Activated CD4-positive, alpha-beta T cell treated with anti-CD3 and anti-CD28 coated beads, Interleukin-2, amount 10 ng/mL, durations not matched to agents 24 days and 14 days (primary cell): Measurements from ENCODE around the gene NAXD. TPM values are rescaled to one million over a fixed set of nuclear protein-coding genes. Genes with fewer than 3 reads are reported as not detected.
A peak's percentile ranks its signal among the peaks of the same experiment; 100 is the strongest.
"Not testable (repeated sequence)": the region's sequence is repeated elsewhere in the genome, so short reads cannot be mapped to it uniquely, and the experiment has no call there.

ENCODE experiments used
- DNase-seq: peaks from one replicate; pipeline ENCODE4 v3.0.0; 2022
- H3K27ac Mint-ChIP-seq: one replicate; pipeline ENCODE4 v1.8.0; 2022; ENCODE audit warnings: mild to moderate bottlenecking, mixed read lengths
- H3K27me3 Mint-ChIP-seq: one replicate; pipeline ENCODE4 v1.8.0; 2022; ENCODE audit warnings: mixed read lengths
- H3K36me3 Mint-ChIP-seq: one replicate; pipeline ENCODE4 v1.8.0; 2022; ENCODE audit warnings: low read depth, mild to moderate bottlenecking, mixed read lengths
- H3K4me1 Mint-ChIP-seq: one replicate; pipeline ENCODE4 v1.8.0; 2021; ENCODE audit warnings: mixed read lengths
- H3K4me3 Mint-ChIP-seq: one replicate; pipeline ENCODE4 v1.8.0; 2022; ENCODE audit warnings: mild to moderate bottlenecking, moderate library complexity, mixed read lengths
- H3K9me3 Mint-ChIP-seq: one replicate; pipeline ENCODE4 v1.8.0; 2021; ENCODE audit warnings: mixed read lengths
- intact Hi-C: fragments of 100-400 bp; cut with micrococcal nuclease; formaldehyde crosslinking; loops from one replicate; pipeline ENCODE4 v1.15.1; 2023
- total RNA-seq: library from RNA; stranded (reverse); gene quantifications from 2 replicates; pipeline ENCODE4 v1.2.3, GENCODE V29; 2022

Gene NAXD
- total RNA-seq, result 20.6 and 23.7 TPM in 2 replicates

- H3K27ac Mint-ChIP-seq, result peak within 1 kb of the TSS; percentile 95
- H3K27me3 Mint-ChIP-seq, result peaks cover 2% of the 10 kb centered on the region
- H3K4me3 Mint-ChIP-seq, result peak within 1 kb of the TSS; percentile 95
- H3K36me3 Mint-ChIP-seq, result peaks cover 4% of the 10 kb centered on the region
- intact Hi-C loops, result loop anchor here (1.0 to 5.0 kb wide), 6 partner anchors 53 to 828 kb away; partner anchors contain the start of genes IRS2 and RAB20
- peaks cover 26% of the 10 kb centered on the region for H3K4me1 Mint-ChIP-seq
- DNase-seq, result peak; percentile 94
- peaks cover 9% of the 10 kb centered on the region for H3K9me3 Mint-ChIP-seq
Observed at GRCh38 chr13:110615322-110616102, at the start of gene NAXD. NAXD (plus strand) TSS chr13:110615545; CDS start chr13:110615602, 57 bp downstream.

DNA sequence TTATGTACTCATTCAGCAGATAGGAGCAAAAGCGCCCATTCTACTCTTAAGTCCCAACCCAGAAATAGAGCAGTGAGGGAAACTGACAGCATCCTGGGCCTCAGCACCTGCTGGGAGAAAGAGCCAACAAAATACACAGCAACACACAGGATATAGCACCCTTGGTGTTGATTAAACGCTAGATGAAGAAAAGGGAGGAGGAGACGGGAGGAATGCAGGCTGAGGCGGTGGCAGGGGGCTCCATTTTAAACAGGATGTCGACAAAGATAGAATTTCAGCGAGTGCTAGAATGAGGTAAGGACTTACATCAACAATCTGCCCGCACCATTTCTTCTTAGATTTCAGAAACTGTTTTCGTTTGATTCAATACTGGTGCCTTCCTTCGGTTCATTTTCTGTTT lies 49.2 kb upstream of the NAXD start:
- intact Hi-C loops, result no loop called here
- no peaks in the 10 kb centered on the region for H3K9me3 Mint-ChIP-seq
- H3K27me3 Mint-ChIP-seq, result peaks cover 53% of the 10 kb centered on the region
- H3K36me3 Mint-ChIP-seq, result no peaks in the 10 kb centered on the region
- H3K4me3 Mint-ChIP-seq, result no peak overlapping the region
- H3K27ac Mint-ChIP-seq, result no peak overlapping the region
- H3K4me1 Mint-ChIP-seq, result peaks cover 9% of the 10 kb centered on the region
- no peak for DNase-seq

DNA sequence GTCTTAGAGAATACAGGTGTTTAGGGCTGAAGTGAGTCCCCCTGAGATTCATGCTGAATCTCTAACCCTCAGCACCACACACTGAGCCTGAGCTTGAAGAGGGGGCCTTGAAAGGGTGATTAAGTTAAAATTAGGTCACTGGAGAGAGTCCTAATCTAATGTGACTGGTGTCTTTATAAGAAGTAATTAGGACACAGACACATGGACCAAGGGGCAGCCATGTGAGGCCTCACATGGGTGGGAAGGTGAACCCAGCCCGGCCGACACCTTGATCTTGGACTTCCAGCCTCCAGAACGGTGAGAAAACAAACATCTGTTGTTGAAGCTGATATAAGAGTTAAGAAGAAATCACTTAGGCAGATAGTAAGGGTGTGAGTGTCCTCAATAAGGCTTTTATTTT lies 46.7 kb upstream of the NAXD start:
- peaks cover 4% of the 10 kb centered on the region for H3K4me1 Mint-ChIP-seq
- peaks cover 52% of the 10 kb centered on the region for H3K27me3 Mint-ChIP-seq
- no peak overlapping the region for H3K27ac Mint-ChIP-seq
- no peak for DNase-seq
- no peak overlapping the region for H3K4me3 Mint-ChIP-seq
- no peaks in the 10 kb centered on the region for H3K9me3 Mint-ChIP-seq
- intact Hi-C loops, result no loop called here
- H3K36me3 Mint-ChIP-seq, result no peaks in the 10 kb centered on the region

- intact Hi-C loops, H3K9me3 Mint-ChIP-seq, H3K36me3 Mint-ChIP-seq, H3K4me1 Mint-ChIP-seq, DNase-seq, H3K27ac Mint-ChIP-seq, H3K4me3 Mint-ChIP-seq: not testable (repeated sequence)
- peaks cover 52% of the 10 kb centered on the region for H3K27me3 Mint-ChIP-seq
Observed at GRCh38 chr13:110569962-110570361, 45.4 kb upstream of the NAXD start.

- H3K4me1 Mint-ChIP-seq, result peaks cover 7% of the 10 kb centered on the region
- peaks cover 53% of the 10 kb centered on the region for H3K27me3 Mint-ChIP-seq
- no peaks in the 10 kb centered on the region for H3K9me3 Mint-ChIP-seq
- no peak for DNase-seq
- intact Hi-C loops, result no loop called here
- H3K36me3 Mint-ChIP-seq, result no peaks in the 10 kb centered on the region
- no peak overlapping the region for H3K27ac Mint-ChIP-seq
- no peak overlapping the region for H3K4me3 Mint-ChIP-seq
Observed at GRCh38 chr13:110570886-110571285, 44.5 kb upstream of the NAXD start.

DNA sequence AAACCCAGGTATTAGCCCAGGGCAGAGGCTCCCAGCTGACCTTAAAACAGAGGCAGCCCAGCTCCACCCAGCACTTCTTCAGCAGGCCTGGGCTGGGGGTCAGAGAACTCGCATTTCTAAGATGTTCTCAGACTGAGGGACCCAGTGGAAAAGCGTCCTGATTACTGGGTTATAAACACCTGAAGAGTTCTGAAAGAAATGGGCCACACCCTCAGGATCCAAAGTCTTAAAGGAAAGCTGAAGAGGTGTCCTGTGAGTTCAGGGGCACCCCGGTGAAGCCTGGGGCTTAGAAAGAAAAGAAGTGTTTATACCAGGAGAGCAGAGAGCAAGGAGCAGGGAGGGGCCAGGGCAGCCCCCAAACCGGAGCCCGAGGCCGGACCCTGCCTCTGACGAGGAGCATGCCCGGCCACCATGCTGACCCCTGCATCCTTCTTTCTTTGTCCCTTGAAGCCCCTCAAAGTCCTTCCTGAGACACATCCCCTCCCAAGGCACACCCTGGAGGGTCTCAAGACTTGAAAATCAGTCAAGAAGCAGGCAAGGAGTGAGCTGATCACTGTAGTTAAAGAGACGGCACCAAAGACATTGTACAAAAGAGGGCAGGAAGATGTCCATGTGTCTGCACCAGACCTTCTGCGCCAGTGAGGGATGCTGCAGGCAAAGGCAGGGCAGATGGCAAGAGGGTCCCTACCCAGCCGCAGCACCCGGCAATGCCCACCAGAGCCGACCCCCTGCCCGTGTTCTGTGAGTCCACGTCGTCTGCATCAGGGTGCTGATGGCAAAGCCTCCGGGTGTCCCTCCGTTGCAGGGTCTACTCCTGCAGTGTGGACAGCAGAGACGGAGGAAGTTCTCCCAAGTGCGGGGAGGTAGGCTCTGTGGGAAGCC lies 43.2 kb upstream of the NAXD start:
- intact Hi-C loops, result no loop called here

GRCh38 chr13:110572778-110573118 lies 42.6 kb upstream of the NAXD start:
- Mint-ChIP-seq H3K4me3 (no peak overlapping the region), H3K4me1 (peaks cover 11% of the 10 kb centered on the region), H3K27ac (no peak overlapping the region), H3K36me3 (no peaks in the 10 kb centered on the region), H3K9me3 (no peaks in the 10 kb centered on the region), H3K27me3 (peaks cover 55% of the 10 kb centered on the region)
- intact Hi-C loops, result no loop called here
- no peak for DNase-seq

More for the DNA sequence above, 43.2 kb upstream of the NAXD start:
- Mint-ChIP-seq H3K4me1 (peaks cover 11% of the 10 kb centered on the region), H3K27me3 (peaks cover 59% of the 10 kb centered on the region), H3K27ac (no peak overlapping the region), H3K9me3 (no peaks in the 10 kb centered on the region), H3K36me3 (no peaks in the 10 kb centered on the region), H3K4me3 (no peak overlapping the region)
- no peak for DNase-seq

DNA sequence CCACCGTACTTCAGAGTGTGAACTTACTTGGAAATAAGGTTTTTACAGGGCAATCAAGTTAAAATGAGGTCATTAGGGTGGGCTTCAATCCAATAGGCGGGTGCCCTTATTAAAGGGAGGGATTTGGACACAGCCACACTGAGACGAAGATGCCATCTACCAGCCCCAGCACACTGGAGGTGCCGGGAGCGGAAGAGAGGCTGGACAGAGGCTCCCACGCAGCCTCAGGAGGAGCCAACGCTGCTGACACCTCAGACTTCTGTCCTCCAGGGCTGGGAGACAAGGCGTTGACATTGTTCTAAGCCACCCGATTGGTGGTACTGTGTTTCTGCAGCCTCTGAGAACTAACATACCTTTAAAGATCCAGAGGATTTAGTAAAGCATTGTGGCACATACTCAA lies 41.2 kb upstream of the NAXD start:
- Mint-ChIP-seq H3K4me3 (no peak overlapping the region), H3K4me1 (peaks cover 11% of the 10 kb centered on the region), H3K9me3 (no peaks in the 10 kb centered on the region), H3K27me3 (peaks cover 54% of the 10 kb centered on the region), H3K27ac (no peak overlapping the region), H3K36me3 (no peaks in the 10 kb centered on the region)
- intact Hi-C loops, result no loop called here
- no peak for DNase-seq

DNA sequence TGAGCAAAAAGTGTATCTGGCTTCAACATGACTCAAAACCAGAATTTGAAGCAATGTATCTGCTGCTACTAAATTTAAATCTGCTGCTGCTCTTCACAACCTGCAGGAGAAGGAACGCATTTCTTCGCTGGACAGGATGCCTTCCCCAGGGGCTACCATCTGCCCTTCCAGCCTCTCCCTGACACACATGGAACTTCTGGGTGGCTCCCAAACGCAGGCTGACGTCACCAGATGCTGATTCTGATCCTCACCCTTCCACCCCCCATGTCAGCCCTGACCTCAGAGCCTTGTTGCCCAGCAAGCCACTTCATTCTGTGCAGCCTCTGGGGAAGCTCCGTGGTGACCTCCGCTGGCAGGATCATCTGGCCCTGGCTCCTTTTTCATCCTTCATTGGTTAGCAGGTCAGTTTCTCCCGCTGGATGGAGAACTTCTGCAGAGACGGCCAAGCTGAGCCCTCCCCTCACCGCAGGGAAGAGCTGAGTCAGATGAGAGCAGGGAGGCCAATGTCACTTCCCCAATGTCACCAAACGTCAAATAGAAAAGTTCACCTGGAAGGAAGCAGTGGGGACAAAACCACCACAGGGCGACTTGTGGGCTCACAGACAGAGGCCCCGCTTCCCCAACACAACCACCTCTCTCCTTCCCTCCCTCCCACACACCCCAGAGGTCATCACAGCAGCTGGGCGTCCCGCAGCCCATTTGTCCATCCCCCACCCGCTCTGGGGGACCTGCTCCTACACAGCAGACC lies 39.8 kb upstream of the NAXD start:
- intact Hi-C loops, result loop anchor here (5.0 kb wide), 1 partner anchor 242 kb away; no protein-coding TSS in a partner anchor
- H3K4me3 Mint-ChIP-seq, result peak overlapping the region; percentile 60

DNA sequence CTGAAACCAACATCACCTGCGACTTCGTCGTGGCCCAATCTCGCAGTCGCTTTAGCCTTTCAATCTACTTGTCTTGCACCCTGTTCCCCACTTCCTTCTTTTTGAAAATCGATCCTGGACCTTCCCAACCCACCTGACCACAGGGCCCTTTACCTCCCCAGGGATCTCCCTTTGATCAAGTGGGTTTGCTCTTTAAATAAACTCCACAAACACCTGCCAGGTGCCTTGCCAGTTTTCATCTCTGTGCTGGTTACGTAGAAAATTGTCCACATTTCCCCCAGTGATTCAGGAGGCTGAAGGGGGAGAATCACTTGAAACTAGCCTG lies 39.3 kb upstream of the NAXD start:
- no peaks in the 10 kb centered on the region for H3K36me3 Mint-ChIP-seq
- peaks cover 52% of the 10 kb centered on the region for H3K27me3 Mint-ChIP-seq
- H3K9me3 Mint-ChIP-seq, result no peaks in the 10 kb centered on the region
- H3K4me3 Mint-ChIP-seq, result peak overlapping the region; percentile 60
- no peak overlapping the region for H3K27ac Mint-ChIP-seq
- no peak for DNase-seq
- H3K4me1 Mint-ChIP-seq, result peaks cover 11% of the 10 kb centered on the region
- intact Hi-C loops, result loop anchor here (5.0 kb wide), 1 partner anchor 241 kb away; no protein-coding TSS in a partner anchor

More for the DNA sequence above, 39.8 kb upstream of the NAXD start:
- Mint-ChIP-seq H3K27ac (no peak overlapping the region), H3K27me3 (peaks cover 50% of the 10 kb centered on the region), H3K9me3 (no peaks in the 10 kb centered on the region), H3K4me1 (peaks cover 11% of the 10 kb centered on the region), H3K36me3 (no peaks in the 10 kb centered on the region)
- DNase-seq, result peak; percentile 63

- peaks cover 52% of the 10 kb centered on the region for H3K27me3 Mint-ChIP-seq
- H3K4me3 Mint-ChIP-seq, result no peak overlapping the region
- no peak overlapping the region for H3K27ac Mint-ChIP-seq
- no peak for DNase-seq
- intact Hi-C loops, result loop anchor here (5.0 kb wide), 1 partner anchor 240 kb away; no protein-coding TSS in a partner anchor
- H3K9me3 Mint-ChIP-seq, result no peaks in the 10 kb centered on the region
- no peaks in the 10 kb centered on the region for H3K36me3 Mint-ChIP-seq
- H3K4me1 Mint-ChIP-seq, result peaks cover 11% of the 10 kb centered on the region
Observed at GRCh38 chr13:110576736-110577476, 38.4 kb upstream of the NAXD start.

- Mint-ChIP-seq H3K36me3 (no peaks in the 10 kb centered on the region), H3K27ac (no peak overlapping the region), H3K27me3 (peaks cover 49% of the 10 kb centered on the region), H3K4me1 (peaks cover 11% of the 10 kb centered on the region), H3K9me3 (no peaks in the 10 kb centered on the region), H3K4me3 (no peak overlapping the region)
- intact Hi-C loops, result loop anchor here (5.0 kb wide), 1 partner anchor 239 kb away; no protein-coding TSS in a partner anchor
- no peak for DNase-seq
Observed at GRCh38 chr13:110578363-110578762, 37.0 kb upstream of the NAXD start.

GRCh38 chr13:110580800-110581199 lies 34.5 kb upstream of the NAXD start:
- DNase-seq, result no peak
- Mint-ChIP-seq H3K4me1 (peaks cover 5% of the 10 kb centered on the region), H3K27ac (no peak overlapping the region), H3K27me3 (peaks cover 39% of the 10 kb centered on the region), H3K4me3 (no peak overlapping the region), H3K36me3 (no peaks in the 10 kb centered on the region), H3K9me3 (no peaks in the 10 kb centered on the region)
- intact Hi-C loops, result no loop called here
